ENCODE measurements around the gene SRGAP2.
"Not testable (repeated sequence)": the region's sequence is repeated elsewhere in the genome, so short reads cannot be mapped to it uniquely, and the experiment has no call there.

The SRGAP2 gene

DNA sequence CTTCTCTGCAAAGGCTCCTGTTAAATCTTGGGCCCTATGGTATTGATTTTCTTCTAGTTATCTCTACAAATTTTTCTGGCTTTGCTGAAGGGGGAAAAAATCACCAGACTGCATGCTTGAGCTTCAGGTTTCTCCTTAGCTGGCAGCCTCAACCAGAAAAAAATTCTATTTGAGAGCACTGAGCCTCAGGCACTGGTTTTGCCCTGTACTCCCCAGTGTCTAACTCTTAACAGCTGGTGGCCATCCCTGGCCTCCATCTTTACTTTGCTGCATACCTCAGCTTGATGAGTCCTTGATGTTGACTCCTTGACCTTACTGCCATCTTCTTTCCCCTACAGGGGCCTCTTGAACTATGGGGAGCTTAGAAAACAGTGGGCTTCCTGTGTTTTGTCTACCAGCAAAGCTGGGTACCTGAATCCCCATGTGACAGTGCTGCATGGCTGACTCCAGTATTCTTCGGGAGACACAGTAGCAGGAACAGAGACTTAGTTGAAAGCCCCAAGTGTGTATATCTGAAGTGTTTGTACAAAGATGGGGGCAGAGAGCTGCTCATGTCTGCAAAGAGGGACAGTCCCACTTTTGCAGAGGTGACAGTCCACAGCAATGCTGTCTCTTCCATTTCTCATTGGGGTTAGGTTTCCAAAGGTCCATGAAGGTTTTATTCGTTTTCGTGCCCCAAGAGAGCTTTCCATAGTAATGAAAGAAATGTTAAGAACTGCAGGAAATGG, 31.0 kb downstream of the SRGAP2 start:
- not testable (repeated sequence) for H4K91ac ChIP-seq (ENCODE audit: low read depth, low read length); H3K27ac ChIP-seq (ENCODE audit: low read depth, low read length); H2AFZ ChIP-seq (ENCODE audit: insufficient read depth, low read length, poor library complexity); H2BK5ac ChIP-seq (ENCODE audit: low read depth, low read length, poor library complexity); H2AK5ac ChIP-seq (ENCODE audit: low read length); H3K79me1 ChIP-seq (ENCODE audit: low read length); H3K79me2 ChIP-seq (ENCODE audit: control insufficient read depth, insufficient read depth, low read length, poor library complexity); H3K4me1 ChIP-seq (ENCODE audit: control insufficient read depth in 1 of 2, insufficient read depth in 2 of 2, low read length in 2 of 2); H3K18ac ChIP-seq (ENCODE audit: low read length); H3K23ac ChIP-seq (ENCODE audit: low read length); H2BK120ac ChIP-seq (ENCODE audit: insufficient read depth, low read length, poor library complexity); H3K9me3 ChIP-seq (ENCODE audit: insufficient read depth, low read depth, low read length); H3K9ac ChIP-seq (ENCODE audit: low read length); H3K4me3 ChIP-seq (ENCODE audit: low read depth, low read length); DNase-seq; H2BK12ac ChIP-seq (ENCODE audit: low read length); H3K27me3 ChIP-seq (ENCODE audit: insufficient read depth, low read length); H3K4me2 ChIP-seq (ENCODE audit: low read length); H4K8ac ChIP-seq (ENCODE audit: low read depth, low read length); H3K14ac ChIP-seq (ENCODE audit: low read length); H3K36me3 ChIP-seq (ENCODE audit: control insufficient read depth in 1 of 2, insufficient read depth in 2 of 2, low read length in 2 of 2); H4K12ac ChIP-seq (ENCODE audit: low read depth, low read length); H3K4ac ChIP-seq (ENCODE audit: low read depth, low read length)
- WGBS (ENCODE audit: extremely low coverage, insufficient coverage, insufficient read length): no CpG with 5 or more reads among the region's 3 CpGs

DNA sequence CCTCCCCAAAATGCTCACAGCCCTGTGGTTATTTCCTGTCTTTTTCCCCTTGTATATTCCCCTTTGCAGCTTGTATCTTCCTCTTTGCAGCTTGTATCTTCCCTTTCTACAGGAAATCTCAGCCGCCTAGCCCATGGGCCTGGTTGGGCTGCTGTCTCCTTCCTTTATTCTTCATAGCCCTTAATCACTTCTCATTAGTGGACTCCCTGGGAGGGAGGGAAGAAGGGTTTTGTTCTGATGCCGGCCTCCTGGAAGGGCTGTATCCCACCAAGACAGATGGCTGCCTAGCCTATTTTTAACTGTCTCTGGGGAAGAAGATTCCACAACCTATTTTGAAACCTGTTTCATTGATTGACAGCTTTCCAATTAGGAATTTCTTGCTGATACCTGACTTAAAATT, 31.8 kb downstream of the SRGAP2 start:
- not testable (repeated sequence) for H4K91ac ChIP-seq (ENCODE audit: low read depth, low read length)

GRCh38 chr1:206240288-206240687, 36.9 kb downstream of the SRGAP2 start:
- not testable (repeated sequence) for H4K12ac ChIP-seq (ENCODE audit: low read depth, low read length); H3K79me2 ChIP-seq (ENCODE audit: control insufficient read depth, insufficient read depth, low read length, poor library complexity); H3K36me3 ChIP-seq (ENCODE audit: control insufficient read depth in 1 of 2, insufficient read depth in 2 of 2, low read length in 2 of 2); H3K9ac ChIP-seq (ENCODE audit: low read length); H3K9me3 ChIP-seq (ENCODE audit: insufficient read depth, low read depth, low read length); H2BK120ac ChIP-seq (ENCODE audit: insufficient read depth, low read length, poor library complexity); H3K14ac ChIP-seq (ENCODE audit: low read length); H3K27me3 ChIP-seq (ENCODE audit: insufficient read depth, low read length); H3K18ac ChIP-seq (ENCODE audit: low read length); H3K23ac ChIP-seq (ENCODE audit: low read length); H4K91ac ChIP-seq (ENCODE audit: low read depth, low read length); H3K4me1 ChIP-seq (ENCODE audit: control insufficient read depth in 1 of 2, insufficient read depth in 2 of 2, low read length in 2 of 2); H3K4me3 ChIP-seq (ENCODE audit: low read depth, low read length); H3K79me1 ChIP-seq (ENCODE audit: low read length); H2BK12ac ChIP-seq (ENCODE audit: low read length); H3K4ac ChIP-seq (ENCODE audit: low read depth, low read length); H2AK5ac ChIP-seq (ENCODE audit: low read length); H3K4me2 ChIP-seq (ENCODE audit: low read length); H3K27ac ChIP-seq (ENCODE audit: low read depth, low read length); H4K8ac ChIP-seq (ENCODE audit: low read depth, low read length); H2AFZ ChIP-seq (ENCODE audit: insufficient read depth, low read length, poor library complexity); H2BK5ac ChIP-seq (ENCODE audit: low read depth, low read length, poor library complexity)
- WGBS (ENCODE audit: extremely low coverage, insufficient coverage, insufficient read length): no CpG with 5 or more reads among the region's 4 CpGs
- DNase-seq: peak; percentile 2 to 59

More for the DNA sequence above, 31.8 kb downstream of the SRGAP2 start:
- not testable (repeated sequence) for H3K9ac ChIP-seq (ENCODE audit: low read length); H3K79me1 ChIP-seq (ENCODE audit: low read length); H3K4ac ChIP-seq (ENCODE audit: low read depth, low read length); H3K4me3 ChIP-seq (ENCODE audit: low read depth, low read length); H3K9me3 ChIP-seq (ENCODE audit: insufficient read depth, low read depth, low read length); H3K79me2 ChIP-seq (ENCODE audit: control insufficient read depth, insufficient read depth, low read length, poor library complexity); H4K12ac ChIP-seq (ENCODE audit: low read depth, low read length); H3K23ac ChIP-seq (ENCODE audit: low read length); DNase-seq; H3K4me2 ChIP-seq (ENCODE audit: low read length); H3K4me1 ChIP-seq (ENCODE audit: control insufficient read depth in 1 of 2, insufficient read depth in 2 of 2, low read length in 2 of 2); H2AK5ac ChIP-seq (ENCODE audit: low read length); H3K27ac ChIP-seq (ENCODE audit: low read depth, low read length); H3K18ac ChIP-seq (ENCODE audit: low read length); H2BK12ac ChIP-seq (ENCODE audit: low read length); H2BK120ac ChIP-seq (ENCODE audit: insufficient read depth, low read length, poor library complexity); H2AFZ ChIP-seq (ENCODE audit: insufficient read depth, low read length, poor library complexity); H3K27me3 ChIP-seq (ENCODE audit: insufficient read depth, low read length); H3K36me3 ChIP-seq (ENCODE audit: control insufficient read depth in 1 of 2, insufficient read depth in 2 of 2, low read length in 2 of 2); H3K14ac ChIP-seq (ENCODE audit: low read length); H4K8ac ChIP-seq (ENCODE audit: low read depth, low read length); H2BK5ac ChIP-seq (ENCODE audit: low read depth, low read length, poor library complexity)
- no CpG with 5 or more reads among the region's 2 CpGs for WGBS (ENCODE audit: extremely low coverage, insufficient coverage, insufficient read length)

DNA sequence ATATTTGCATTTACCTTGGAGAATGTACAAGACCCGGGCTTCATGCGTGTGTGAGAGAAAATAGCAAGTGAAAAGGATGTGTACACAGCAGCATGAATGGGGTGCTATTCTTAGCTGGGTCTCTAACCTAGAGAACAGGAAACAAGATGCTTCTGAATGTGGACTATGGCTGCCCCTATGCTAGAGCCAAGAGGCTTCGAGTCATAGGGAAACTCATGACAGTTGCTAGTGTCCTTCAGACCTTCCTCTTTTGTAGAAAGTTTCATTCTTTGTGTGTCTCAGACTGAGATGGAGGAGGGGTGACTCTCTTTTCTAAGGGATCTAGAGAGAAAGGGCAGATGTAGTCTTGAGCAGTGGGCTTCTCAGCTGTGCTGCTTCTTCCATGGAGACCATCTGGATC, 40.0 kb downstream of the SRGAP2 start:
- H3K79me1 ChIP-seq (ENCODE audit: low read length); H3K79me2 ChIP-seq (ENCODE audit: control insufficient read depth, insufficient read depth, low read length, poor library complexity); H3K14ac ChIP-seq (ENCODE audit: low read length); H3K27ac ChIP-seq (ENCODE audit: low read depth, low read length); H2AK5ac ChIP-seq (ENCODE audit: low read length); H3K9me3 ChIP-seq (ENCODE audit: insufficient read depth, low read depth, low read length); H3K23ac ChIP-seq (ENCODE audit: low read length); H2AFZ ChIP-seq (ENCODE audit: insufficient read depth, low read length, poor library complexity); H3K4me2 ChIP-seq (ENCODE audit: low read length); H2BK120ac ChIP-seq (ENCODE audit: insufficient read depth, low read length, poor library complexity); H3K4me3 ChIP-seq (ENCODE audit: low read depth, low read length); H3K36me3 ChIP-seq (ENCODE audit: control insufficient read depth in 1 of 2, insufficient read depth in 2 of 2, low read length in 2 of 2); H2BK12ac ChIP-seq (ENCODE audit: low read length); H3K18ac ChIP-seq (ENCODE audit: low read length); H3K4ac ChIP-seq (ENCODE audit: low read depth, low read length); H3K27me3 ChIP-seq (ENCODE audit: insufficient read depth, low read length); H3K4me1 ChIP-seq (ENCODE audit: control insufficient read depth in 1 of 2, insufficient read depth in 2 of 2, low read length in 2 of 2); H4K8ac ChIP-seq (ENCODE audit: low read depth, low read length); H3K9ac ChIP-seq (ENCODE audit: low read length); H2BK5ac ChIP-seq (ENCODE audit: low read depth, low read length, poor library complexity); H4K12ac ChIP-seq (ENCODE audit: low read depth, low read length); H4K91ac ChIP-seq (ENCODE audit: low read depth, low read length): not testable (repeated sequence)
- no CpG with 5 or more reads among the region's 3 CpGs for WGBS (ENCODE audit: extremely low coverage, insufficient coverage, insufficient read length)
- peak in 1 of 2 donors; percentile 19 for DNase-seq

All from trophoblast cell (in vitro differentiated cells and primary cell).